Neutrophil (primary cell): ENCODE data around the gene SAMSN1.

Source experiments
- H3K27ac ChIP-seq: fragments of 200-600 bp; sonication (generic); 2 replicates; pipeline ENCODE4 v1.5.1; 2016; ENCODE audit warnings: mild to moderate bottlenecking, moderate library complexity
- H3K27me3 ChIP-seq: fragments of 200-600 bp; sonication (generic); 2 replicates; pipeline ENCODE4 v1.6.0; 2016; ENCODE audit warnings: mild to moderate bottlenecking
- H3K36me3 ChIP-seq: fragments of 200-600 bp; sonication (generic); 2 replicates; pipeline ENCODE4 v1.5.1; 2017
- H3K4me1 ChIP-seq, 2 experiments: fragments of 200-600 bp in 1 of 2; sonication (generic) in 1 of 2; 1 replicate in 1 of 2; 2 replicates in 1 of 2; pipeline versions ENCODE4 v1.5.1 to v1.6.1; 2013 to 2016; ENCODE audit warnings: low read depth in 1 of 2, low read length in 1 of 2, mild to moderate bottlenecking in 1 of 2, moderate library complexity in 1 of 2; ENCODE audit not compliant: control insufficient read depth in 1 of 2, insufficient read depth in 1 of 2
- H3K4me3 ChIP-seq, 2 experiments: fragments of 200-600 bp in 1 of 2; sonication (generic) in 1 of 2; 1 replicate in 1 of 2; 2 replicates in 1 of 2; pipeline ENCODE4 v1.5.1; 2013 to 2016; ENCODE audit warnings: low read depth in 1 of 2, low read length in 1 of 2, mild to moderate bottlenecking in 1 of 2, moderate library complexity in 1 of 2
- H3K9me3 ChIP-seq: fragments of 200-600 bp; sonication (generic); 2 replicates; pipeline ENCODE4 v1.5.1; 2016
- CTCF ChIP-seq: fragments of 200-600 bp; sonication (generic); IDR thresholded peaks from 2 replicates; pipeline ENCODE4 v1.5.1; 2016; ENCODE audit warnings: antibody characterized with exemption

SAMSN1 gene

GRCh38 chr21:14584357-14585095 is 38.4 kb upstream of the SAMSN1 start:
- Histone ChIP-seq H3K27me3 (no peaks in the 10 kb centered on the region), H3K4me3 (no peak overlapping the region), H3K9me3 (no peaks in the 10 kb centered on the region), H3K4me1 (peaks cover 10 to 14% of the 10 kb centered on the region in 2 experiments), H3K36me3 (no peaks in the 10 kb centered on the region), H3K27ac (peak overlapping the region; percentile 28)
- TF ChIP-seq CTCF: no peak

- no peak for TF ChIP-seq CTCF
Measured at GRCh38 chr21:14583629-14584255, 37.6 kb upstream of the SAMSN1 start.

GRCh38 chr21:14582934-14583628 is 37.0 kb upstream of the SAMSN1 start:
- Histone ChIP-seq H3K36me3 (no peaks in the 10 kb centered on the region), H3K4me3 (no peak overlapping the region), H3K27ac (no peak overlapping the region), H3K4me1 (peaks cover 10 to 14% of the 10 kb centered on the region in 2 experiments), H3K9me3 (no peaks in the 10 kb centered on the region), H3K27me3 (no peaks in the 10 kb centered on the region)
- no peak for TF ChIP-seq CTCF

More at GRCh38 chr21:14583629-14584255, 37.6 kb upstream of the SAMSN1 start:
- Histone ChIP-seq H3K27me3 (no peaks in the 10 kb centered on the region), H3K4me1 (peaks cover 10 to 14% of the 10 kb centered on the region in 2 experiments), H3K36me3 (no peaks in the 10 kb centered on the region), H3K9me3 (no peaks in the 10 kb centered on the region), H3K4me3 (no peak overlapping the region), H3K27ac (no peak overlapping the region)

- Histone ChIP-seq H3K4me1 (peaks cover 10 to 14% of the 10 kb centered on the region in 2 experiments), H3K4me3 (no peak overlapping the region)
- TF ChIP-seq CTCF: no peak
Measured at GRCh38 chr21:14581902-14582457, 35.9 kb upstream of the SAMSN1 start.

GRCh38 chr21:14573244-14573643 is 27.1 kb upstream of the SAMSN1 start:
- Histone ChIP-seq H3K36me3 (no peaks in the 10 kb centered on the region), H3K9me3 (no peaks in the 10 kb centered on the region), H3K4me1 (peaks cover 36 to 41% of the 10 kb centered on the region in 2 experiments), H3K27me3 (no peaks in the 10 kb centered on the region), H3K4me3 (no peak overlapping the region), H3K27ac (no peak overlapping the region)
- TF ChIP-seq CTCF: no peak

More at GRCh38 chr21:14581902-14582457, 35.9 kb upstream of the SAMSN1 start:
- H3K27me3 ChIP-seq: no peaks in the 10 kb centered on the region
- no peak overlapping the region for H3K27ac ChIP-seq
- no peaks in the 10 kb centered on the region for H3K36me3 ChIP-seq
- no peaks in the 10 kb centered on the region for H3K9me3 ChIP-seq
